Esophagus (tissue), 2 donors: ENCODE data around the gene HYOU1. TPM values are rescaled to one million over a fixed set of nuclear protein-coding genes. Genes with fewer than 3 reads are reported as not detected.
A peak's percentile ranks its signal among the peaks of the same experiment; 100 is the strongest.

Source experiments
- H3K27ac ChIP-seq, 2 donors: one replicate each; pipeline ENCODE4 v1.5.1; 2013; ENCODE audit warnings: low read depth in 2 of 2, mild to moderate bottlenecking in 2 of 2, inconsistent platforms in 1 of 2, low read length in 1 of 2, moderate library complexity in 1 of 2
- H3K27me3 ChIP-seq, 2 donors: one replicate each; pipeline ENCODE4 v1.6.1; 2013; ENCODE audit warnings: low read length in 2 of 2, control low read depth in 1 of 2, mild to moderate bottlenecking in 1 of 2; ENCODE audit not compliant: insufficient read depth in 2 of 2, control insufficient read depth in 1 of 2
- H3K36me3 ChIP-seq, 2 donors: one replicate each; pipeline ENCODE4 v1.6.1; 2013; ENCODE audit warnings: low read length in 1 of 2; ENCODE audit not compliant: control insufficient read depth in 2 of 2, insufficient read depth in 2 of 2
- H3K4me1 ChIP-seq, 2 donors: one replicate each; pipeline ENCODE4 v1.6.1; 2013; ENCODE audit warnings: low read length in 1 of 2; ENCODE audit not compliant: control insufficient read depth in 2 of 2, insufficient read depth in 2 of 2
- H3K4me3 ChIP-seq, 2 donors: one replicate each; pipeline ENCODE4 v1.5.1; 2013; ENCODE audit warnings: low read length in 2 of 2, mild to moderate bottlenecking in 2 of 2, low read depth in 1 of 2, moderate library complexity in 1 of 2
- H3K9me3 ChIP-seq, 2 donors: one replicate each; pipeline ENCODE4 v1.6.1; 2013; ENCODE audit warnings: mild to moderate bottlenecking in 2 of 2, low read depth in 1 of 2, low read length in 1 of 2, moderate library complexity in 1 of 2; ENCODE audit not compliant: control insufficient read depth in 2 of 2, insufficient read depth in 1 of 2
- WGBS, 2 donors: extraction: QIAGEN DNeasy Blood & Tissue Kit; methylation state at CpG; one replicate each; pipeline ENCODE4 v1.1.7; 2013; 5-methylcytosine and 5-hydroxymethylcytosine counted together
- polyA plus RNA-seq, 2 donors: library from polyadenylated mRNA; stranded (reverse); fragments of 200-250 nt; gene quantifications; one replicate each; pipeline ENCODE4 v1.2.3, GENCODE V29; 2013
- donor health status: healthy with polysubstance abuse.
- donor health status: Bipolar disorder and iron deficiency.

HYOU1 gene
- polyA plus RNA-seq, 2 donors = 32.9 to 39.1 TPM

- H3K4me3 ChIP-seq = no peak overlapping the region
- peaks cover 6 to 13% of the 10 kb centered on the region in 2 donors for H3K4me1 ChIP-seq
- no peaks in the 10 kb centered on the region for H3K9me3 ChIP-seq
- 97 to 100% methylated on average over 2 of the region's 2 CpGs for WGBS, 2 donors
- H3K27me3 ChIP-seq = no peaks in the 10 kb centered on the region
- peaks cover 0 to 5% of the 10 kb centered on the region in 2 donors for H3K36me3 ChIP-seq
- no peak overlapping the region for H3K27ac ChIP-seq
Measured at GRCh38 chr11:119087747-119088241, 30.8 kb upstream of the HYOU1 start.

DNA sequence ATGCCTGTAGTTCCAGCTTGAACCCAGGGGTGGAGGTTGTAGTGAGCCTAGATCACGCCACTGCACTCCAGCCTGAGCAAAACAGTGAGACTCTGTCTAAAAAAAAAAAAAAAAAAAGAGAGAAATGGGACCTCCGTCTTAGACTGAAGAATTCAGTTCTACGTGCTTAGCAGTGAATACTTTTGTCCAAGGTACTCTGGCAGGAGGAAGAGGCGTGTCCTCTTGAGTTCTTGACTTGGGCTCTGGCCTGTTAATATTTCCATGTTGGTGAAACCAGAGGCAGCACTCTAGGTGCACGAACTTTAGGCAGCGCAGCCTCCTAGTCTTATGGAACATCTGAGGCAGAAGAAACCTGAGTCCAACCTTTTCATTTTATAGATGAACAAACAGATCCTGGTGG, 30.1 kb upstream of the HYOU1 start:
- H3K27ac ChIP-seq = no peak overlapping the region
- 90 to 91% methylated on average over 6 of the region's 6 CpGs for WGBS, 2 donors
- H3K9me3 ChIP-seq = no peaks in the 10 kb centered on the region
- H3K27me3 ChIP-seq = no peaks in the 10 kb centered on the region
- H3K4me3 ChIP-seq = no peak overlapping the region
- peaks cover 1 to 3% of the 10 kb centered on the region in 2 donors for H3K36me3 ChIP-seq
- H3K4me1 ChIP-seq = peaks cover 0 to 10% of the 10 kb centered on the region in 2 donors

GRCh38 chr11:119085437-119085847, 28.4 kb upstream of the HYOU1 start:
- Histone ChIP-seq H3K36me3 (peaks cover 2 to 15% of the 10 kb centered on the region in 2 donors), H3K9me3 (no peaks in the 10 kb centered on the region), H3K4me3 (peak overlapping the region; percentile 55 to 85), H3K27me3 (no peaks in the 10 kb centered on the region), H3K27ac (peak overlapping the region; percentile 83 to 98), H3K4me1 (peaks cover 0 to 10% of the 10 kb centered on the region in 2 donors)
- WGBS, 2 donors = 0 to 2% methylated on average over 13 of the region's 13 CpGs

GRCh38 chr11:119084663-119085436, 27.8 kb upstream of the HYOU1 start, which contains the start of gene HMBS:
Gene HMBS, plus strand, starts transcription at chr11:119084881. Its CDS starts 153 bp downstream, at chr11:119085034.
- Histone ChIP-seq H3K9me3 (no peaks in the 10 kb centered on the region), H3K27me3 (no peaks in the 10 kb centered on the region), H3K4me1 (peaks cover 0 to 10% of the 10 kb centered on the region in 2 donors), H3K36me3 (peaks cover 2 to 16% of the 10 kb centered on the region in 2 donors), H3K4me3 (peak within 1 kb of the TSS; percentile 65 to 85), H3K27ac (peak within 1 kb of the TSS; percentile 84 to 98)
- WGBS, 2 donors = 0 to 1% methylated on average over 45 of the region's 45 CpGs

DNA sequence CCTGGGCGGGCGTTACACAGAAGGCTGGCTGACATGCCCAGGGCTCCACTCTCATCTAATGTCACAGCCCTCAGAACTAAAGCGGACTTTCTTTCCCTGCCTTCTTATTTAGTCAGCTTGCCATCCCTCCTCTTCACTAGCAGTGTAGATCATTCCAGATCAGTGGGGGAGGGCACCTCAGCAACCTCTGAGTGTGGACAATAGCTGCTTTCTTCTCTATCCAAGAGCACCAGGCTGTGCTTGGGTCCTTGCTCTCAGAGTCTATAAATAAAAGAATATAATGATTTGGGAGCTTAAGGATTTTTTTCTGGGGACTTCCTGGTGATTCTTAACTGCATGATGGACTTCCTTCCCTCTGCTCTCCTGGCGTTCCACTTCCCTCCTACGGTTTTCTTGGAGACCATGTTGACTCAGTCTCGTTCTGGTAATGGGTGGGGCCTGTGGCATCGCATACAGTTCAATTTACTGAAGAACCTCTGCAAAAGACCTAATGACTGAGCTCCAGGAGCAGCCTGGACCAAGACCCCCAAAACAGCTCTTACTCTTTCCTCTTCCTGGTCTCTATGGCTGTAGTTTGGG, 24.8 kb upstream of the HYOU1 start:
- Histone ChIP-seq H3K27ac (peak overlapping the region in 1 of 2 donors; percentile 33), H3K4me3 (no peak overlapping the region), H3K4me1 (peaks cover 0 to 7% of the 10 kb centered on the region in 2 donors), H3K36me3 (peaks cover 25 to 41% of the 10 kb centered on the region in 2 donors), H3K27me3 (no peaks in the 10 kb centered on the region), H3K9me3 (no peaks in the 10 kb centered on the region)
- WGBS, 2 donors = 65 to 71% methylated on average over 7 of the region's 7 CpGs

DNA sequence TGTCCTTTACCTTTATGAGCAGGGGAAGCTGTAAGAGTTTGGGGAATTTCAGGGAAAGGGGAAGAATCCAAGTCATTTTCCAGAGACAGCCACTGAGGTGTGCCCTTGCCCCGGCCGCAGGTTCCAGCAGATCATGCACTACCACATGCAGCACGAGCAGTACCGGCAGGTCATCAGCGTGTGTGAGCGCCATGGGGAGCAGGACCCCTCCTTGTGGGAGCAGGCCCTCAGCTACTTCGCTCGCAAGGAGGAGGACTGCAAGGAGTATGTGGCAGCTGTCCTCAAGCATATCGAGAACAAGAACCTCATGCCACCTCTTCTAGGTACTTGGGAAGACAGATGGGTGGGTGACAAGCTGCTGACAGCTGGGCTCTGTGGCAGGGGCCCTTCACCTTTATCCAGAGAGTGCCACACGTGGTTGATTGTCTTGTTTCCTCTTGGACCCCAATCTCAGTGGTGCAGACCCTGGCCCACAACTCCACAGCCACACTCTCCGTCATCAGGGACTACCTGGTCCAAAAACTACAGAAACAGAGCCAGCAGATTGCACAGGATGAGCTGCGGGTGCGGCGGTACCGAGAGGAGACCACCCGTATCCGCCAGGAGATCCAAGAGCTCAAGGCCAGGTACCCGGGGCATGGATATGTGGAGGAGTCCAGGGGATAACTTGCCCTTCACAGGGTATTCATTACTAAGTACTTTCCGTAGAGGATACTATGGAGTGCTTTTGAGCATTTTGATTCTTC, 21.8 kb upstream of the HYOU1 start:
- 92% methylated on average over 19 of the region's 19 CpGs for WGBS, 2 donors
- Histone ChIP-seq H3K27ac (no peak overlapping the region), H3K4me1 (no peaks in the 10 kb centered on the region), H3K36me3 (peaks cover 25 to 44% of the 10 kb centered on the region in 2 donors), H3K27me3 (no peaks in the 10 kb centered on the region), H3K4me3 (no peak overlapping the region), H3K9me3 (no peaks in the 10 kb centered on the region)

GRCh38 chr11:119077839-119078238, 20.8 kb upstream of the HYOU1 start:
- WGBS, 2 donors = 82 to 89% methylated on average over 11 of the region's 11 CpGs
- Histone ChIP-seq H3K4me1 (no peaks in the 10 kb centered on the region), H3K9me3 (no peaks in the 10 kb centered on the region), H3K4me3 (no peak overlapping the region), H3K36me3 (peaks cover 35 to 55% of the 10 kb centered on the region in 2 donors), H3K27me3 (no peaks in the 10 kb centered on the region), H3K27ac (no peak overlapping the region)

- H3K27me3 ChIP-seq = no peaks in the 10 kb centered on the region
- H3K4me1 ChIP-seq = peaks cover 2 to 4% of the 10 kb centered on the region in 2 donors
- WGBS, 2 donors = 0 to 1% methylated on average over 49 of the region's 49 CpGs
Measured at GRCh38 chr11:119067371-119068222, 10.6 kb upstream of the HYOU1 start, which contains the start of gene VPS11. Gene VPS11, plus strand, starts transcription at chr11:119067818. Its CDS starts 6 bp downstream, at chr11:119067824.

More at GRCh38 chr11:119067371-119068222, 10.6 kb upstream of the HYOU1 start, which contains the start of gene VPS11:
- H3K9me3 ChIP-seq = no peaks in the 10 kb centered on the region
- H3K36me3 ChIP-seq = peaks cover 0 to 10% of the 10 kb centered on the region in 2 donors
- H3K4me3 ChIP-seq = peak within 1 kb of the TSS; percentile 71 to 98
- peak within 1 kb of the TSS; percentile 88 to 96 for H3K27ac ChIP-seq
